HG03066 (cell line): ENCODE results near the gene CSMD2.
"Not testable (repeated sequence)": the region's sequence is repeated elsewhere in the genome, so short reads cannot be mapped to it uniquely, and the experiment has no call there.

Source experiments
- ATAC-seq: cut with Tn5 transposase; IDR thresholded peaks from one replicate; pipeline ENCODE4 v1.9.1; 2021; ENCODE audit warnings: low read depth; ENCODE audit not compliant: unreplicated experiment

The CSMD2 gene

GRCh38 chr1:34122080-34122932 lies 42.7 kb downstream of the CSMD2 start:
- no peak for ATAC-seq

- ATAC-seq = no peak
Observed at GRCh38 chr1:34115233-34115632, 49.8 kb downstream of the CSMD2 start.

DNA sequence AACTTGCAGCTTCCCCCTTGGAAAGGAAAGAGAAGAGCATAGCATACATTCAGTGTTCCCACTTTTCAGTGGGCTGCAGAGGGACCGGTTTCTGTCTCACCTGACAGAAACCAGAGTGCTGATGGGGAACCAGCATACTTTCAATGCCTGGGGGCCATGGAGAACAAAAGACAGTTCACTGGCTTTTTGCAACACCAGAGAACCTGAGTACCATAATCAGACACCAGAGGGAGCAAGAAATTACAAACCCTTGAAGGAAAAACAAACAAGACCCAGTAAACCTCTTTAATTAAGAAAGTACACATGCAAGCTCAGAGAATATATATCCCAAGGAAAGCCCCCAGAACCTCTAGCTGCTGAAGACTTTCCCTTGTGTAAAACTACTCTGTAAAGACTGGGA lies 51.1 kb downstream of the CSMD2 start:
- ATAC-seq = no peak

DNA sequence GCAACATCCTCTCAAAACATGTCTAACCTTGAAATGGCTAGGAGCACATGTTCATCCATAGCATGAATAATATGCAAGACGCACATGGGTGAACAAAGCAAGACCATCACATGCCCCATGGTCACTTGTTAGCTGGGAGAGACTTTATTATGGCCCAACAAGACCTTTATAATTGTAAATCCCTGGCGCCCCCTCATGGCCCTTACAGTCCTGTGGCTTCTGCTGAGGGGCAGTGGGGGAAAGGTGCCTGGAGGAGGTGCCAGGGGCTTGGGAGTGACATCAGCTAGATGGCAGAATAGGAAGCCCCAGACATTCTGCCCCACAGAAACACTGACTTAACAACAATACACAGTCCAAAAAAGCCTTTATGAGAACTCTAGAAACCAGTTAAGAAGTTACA lies 51.7 kb downstream of the CSMD2 start:
- no peak for ATAC-seq

GRCh38 chr1:34108711-34109110 lies 56.3 kb downstream of the CSMD2 start:
- ATAC-seq = no peak

GRCh38 chr1:34108269-34108668 lies 56.8 kb downstream of the CSMD2 start:
- ATAC-seq = no peak

- ATAC-seq = no peak
Observed at GRCh38 chr1:34101151-34101550, 63.9 kb downstream of the CSMD2 start.

- ATAC-seq = no peak
Observed at GRCh38 chr1:34100332-34100731, 64.7 kb downstream of the CSMD2 start.

GRCh38 chr1:34092399-34092798 lies 72.6 kb downstream of the CSMD2 start:
- ATAC-seq = not testable (repeated sequence)

DNA sequence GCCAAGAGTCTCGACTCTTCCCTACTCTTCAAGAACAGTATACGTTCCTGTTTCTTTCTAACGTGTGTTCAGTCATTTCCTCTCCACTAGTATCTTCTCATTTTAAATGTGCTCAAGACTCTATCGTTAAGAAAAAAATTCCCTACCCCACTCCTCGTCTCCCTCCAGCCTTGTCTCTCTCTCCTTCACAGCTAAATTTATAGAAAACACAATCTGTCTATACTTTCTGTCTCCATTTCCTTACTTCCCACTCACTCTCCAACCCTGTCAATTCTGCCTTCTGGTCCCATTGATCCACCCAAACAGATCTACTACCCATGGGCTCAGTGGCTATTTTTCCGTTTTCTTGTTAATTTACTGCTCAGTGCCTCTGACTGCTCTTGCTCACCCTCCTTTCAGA lies 75.3 kb downstream of the CSMD2 start:
- no peak for ATAC-seq

DNA sequence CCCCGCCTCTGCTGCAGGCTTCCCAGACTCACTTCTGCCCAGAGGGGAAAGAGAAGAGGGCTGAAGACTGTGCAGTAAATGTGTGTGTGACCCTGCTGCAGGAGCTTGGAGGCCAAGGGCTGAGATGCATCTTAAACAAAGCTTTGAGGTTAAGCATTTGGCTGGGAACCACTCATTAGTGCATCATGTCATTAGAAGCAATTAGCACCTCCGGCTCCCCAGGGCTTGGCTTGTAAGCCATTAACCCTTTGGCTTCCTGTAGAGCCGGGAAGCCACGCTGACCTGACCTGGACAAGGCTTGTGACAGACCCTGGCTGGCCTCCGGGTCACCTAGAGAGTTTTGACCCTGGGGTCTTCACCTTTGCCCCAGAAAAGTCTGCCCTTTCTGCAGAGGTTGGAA lies 77.0 kb downstream of the CSMD2 start:
- ATAC-seq = no peak

GRCh38 chr1:34086561-34086960 lies 78.5 kb downstream of the CSMD2 start:
- ATAC-seq = no peak

DNA sequence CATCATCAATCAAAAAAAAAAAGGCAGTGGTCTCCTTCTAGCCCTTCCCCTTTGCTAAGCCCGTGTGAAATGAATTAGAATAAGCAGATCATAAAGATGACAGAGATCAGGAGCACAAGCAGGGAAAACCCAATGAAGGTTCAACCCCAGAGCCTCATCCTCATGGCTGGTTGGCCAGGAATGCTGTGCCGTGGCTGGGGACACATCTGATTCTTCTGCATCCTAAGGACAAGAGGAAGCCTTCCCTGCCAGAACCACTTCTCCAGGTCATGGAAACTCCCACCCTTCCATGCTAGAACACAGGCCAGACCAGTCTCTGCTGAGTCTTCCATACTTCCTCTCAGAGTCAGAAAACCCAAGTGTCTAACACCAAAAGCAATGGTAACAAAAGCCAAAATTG lies 81.1 kb downstream of the CSMD2 start:
- ATAC-seq = no peak

- ATAC-seq = not testable (repeated sequence)
Observed at GRCh38 chr1:34082085-34082670, 82.9 kb downstream of the CSMD2 start.

DNA sequence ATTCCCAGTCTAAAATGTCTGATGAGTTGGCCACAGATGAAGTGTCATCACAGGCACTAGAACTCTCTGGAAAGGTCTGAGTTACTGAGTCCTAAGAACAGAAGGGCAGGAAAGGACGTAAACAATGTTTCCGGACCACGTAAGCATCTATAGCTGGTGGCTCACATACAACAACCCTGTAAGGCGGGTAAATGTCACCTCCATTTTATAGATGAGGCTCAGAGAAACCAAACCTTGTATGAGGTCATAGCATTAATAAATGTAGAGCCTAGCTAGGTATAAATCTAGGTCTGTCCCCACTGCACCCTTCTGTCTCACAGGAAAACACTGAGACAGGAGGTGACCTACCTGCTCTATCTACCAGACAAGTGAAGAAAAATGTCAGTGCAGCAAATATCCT lies 86.6 kb downstream of the CSMD2 start:
- no peak for ATAC-seq

DNA sequence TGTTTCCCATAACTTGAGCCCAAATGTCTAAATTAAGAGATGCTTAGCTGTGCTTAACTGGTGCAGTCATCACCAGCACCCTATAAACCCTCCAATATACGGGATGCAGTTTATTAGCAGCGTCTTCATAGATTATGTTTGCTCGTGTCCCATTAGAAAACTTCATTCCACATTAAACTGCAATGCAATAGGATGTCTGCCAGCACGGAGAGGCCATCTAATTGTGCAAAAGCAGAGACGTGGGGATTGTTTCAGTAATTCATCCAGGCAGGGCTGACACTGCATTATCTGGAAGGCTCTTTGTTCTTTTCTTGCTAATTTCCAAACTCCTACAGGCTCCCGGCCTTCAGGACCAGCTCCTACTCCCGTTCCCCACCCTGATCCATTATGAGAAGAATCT lies 89.5 kb downstream of the CSMD2 start:
- no peak for ATAC-seq

DNA sequence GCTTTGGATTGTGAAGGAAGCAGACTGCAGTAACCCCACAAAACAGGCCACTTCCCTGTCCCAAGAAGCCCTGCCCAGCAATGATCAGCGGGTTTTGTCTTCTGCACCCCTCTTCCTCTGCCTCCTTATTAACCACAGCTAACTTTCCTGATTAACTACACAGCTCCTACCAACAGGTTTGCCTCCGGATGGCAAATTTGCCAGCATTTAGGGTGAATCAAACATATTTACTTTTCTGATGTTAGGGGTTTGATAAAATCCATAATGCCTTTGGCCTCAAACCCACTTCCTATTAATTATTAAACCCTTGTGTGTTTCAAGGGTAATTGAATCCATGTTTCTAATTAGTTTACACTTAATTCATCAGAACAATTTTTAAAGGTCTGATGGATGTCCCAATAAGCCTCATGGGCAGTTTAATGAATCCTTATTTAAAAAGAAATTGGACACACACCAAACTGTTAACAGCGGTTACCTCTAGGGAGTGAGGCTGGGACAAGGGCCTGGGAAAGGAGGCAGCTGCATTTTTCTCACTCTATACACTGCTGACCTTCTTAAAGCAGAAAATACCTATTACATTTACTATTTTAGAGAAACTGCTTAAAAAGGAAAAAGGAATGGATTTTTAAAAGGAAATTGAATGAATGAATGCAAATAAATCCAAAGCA lies 91.9 kb downstream of the CSMD2 start:
- no peak for ATAC-seq

DNA sequence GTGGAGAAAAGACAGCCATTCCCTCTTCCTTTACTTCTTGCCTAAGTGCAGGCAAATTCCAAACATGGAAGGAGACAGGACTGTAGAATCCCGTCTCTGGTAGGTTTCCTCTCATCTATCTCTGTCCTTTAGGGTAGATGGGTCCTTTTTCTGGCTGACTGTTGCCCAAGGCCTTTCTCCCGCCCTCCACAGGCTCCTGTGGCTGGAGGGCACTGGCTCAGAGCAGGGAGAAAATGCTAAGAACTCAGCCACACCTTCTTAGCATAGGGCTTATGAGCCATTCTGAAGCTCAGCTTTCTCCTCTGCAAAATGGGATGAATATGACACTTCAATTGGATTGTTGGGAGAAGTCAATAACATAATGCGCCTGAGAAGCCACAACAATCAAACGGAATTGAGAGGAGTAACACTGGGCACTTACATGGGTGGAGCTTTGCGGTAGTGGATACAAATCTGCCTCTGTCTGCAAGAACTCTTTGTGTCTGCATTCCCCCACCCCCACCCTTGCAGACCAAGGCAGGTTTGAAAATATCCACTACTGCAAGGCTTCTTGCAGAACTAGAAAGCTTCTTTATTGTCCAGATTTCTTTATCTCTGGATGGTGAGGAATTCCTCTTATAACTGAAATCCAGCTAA lies 94.7 kb downstream of the CSMD2 start:
- no peak for ATAC-seq

GRCh38 chr1:34066981-34067603 lies 97.9 kb downstream of the CSMD2 start:
- ATAC-seq = no peak

DNA sequence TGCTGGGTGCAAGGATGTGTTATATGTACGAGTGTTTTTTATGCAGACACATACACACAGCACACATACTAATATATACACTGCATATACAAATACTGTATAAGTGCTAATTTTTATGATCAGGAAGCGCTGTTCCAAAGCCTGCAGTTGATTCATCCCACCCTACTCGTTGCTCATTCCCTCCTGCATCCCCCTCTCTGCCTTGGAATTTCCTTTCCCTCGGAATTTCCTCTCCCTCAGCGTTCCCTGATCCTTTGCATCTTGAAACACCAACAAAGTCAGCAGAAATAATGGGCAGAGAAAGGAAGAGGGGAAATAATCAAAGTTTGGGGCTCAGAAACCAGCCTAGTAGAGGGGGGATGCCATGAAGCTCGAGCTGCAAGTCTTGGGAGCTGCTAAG lies 98.9 kb downstream of the CSMD2 start:
- ATAC-seq = no peak

DNA sequence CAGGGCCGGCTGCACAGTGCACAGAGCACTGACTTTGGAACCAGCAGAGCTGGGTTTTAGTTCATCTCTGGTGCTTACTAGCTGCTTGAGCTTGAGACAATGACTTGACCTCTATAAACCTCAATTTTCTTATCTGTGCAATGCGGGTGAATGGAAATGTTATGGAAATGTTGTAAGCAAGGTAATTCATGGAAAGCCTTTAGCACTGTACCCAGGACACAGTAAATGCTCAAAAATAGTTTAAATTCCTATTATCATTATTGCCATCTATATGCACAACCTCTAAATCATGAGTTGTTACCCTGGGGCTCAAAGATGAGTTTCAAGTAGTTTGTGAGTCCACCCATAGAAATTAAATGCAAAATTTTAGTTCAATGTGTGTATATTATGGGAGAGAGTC lies 99.5 kb downstream of the CSMD2 start:
- ATAC-seq = no peak
